ENCODE results near the gene CAPN11.

DNA sequence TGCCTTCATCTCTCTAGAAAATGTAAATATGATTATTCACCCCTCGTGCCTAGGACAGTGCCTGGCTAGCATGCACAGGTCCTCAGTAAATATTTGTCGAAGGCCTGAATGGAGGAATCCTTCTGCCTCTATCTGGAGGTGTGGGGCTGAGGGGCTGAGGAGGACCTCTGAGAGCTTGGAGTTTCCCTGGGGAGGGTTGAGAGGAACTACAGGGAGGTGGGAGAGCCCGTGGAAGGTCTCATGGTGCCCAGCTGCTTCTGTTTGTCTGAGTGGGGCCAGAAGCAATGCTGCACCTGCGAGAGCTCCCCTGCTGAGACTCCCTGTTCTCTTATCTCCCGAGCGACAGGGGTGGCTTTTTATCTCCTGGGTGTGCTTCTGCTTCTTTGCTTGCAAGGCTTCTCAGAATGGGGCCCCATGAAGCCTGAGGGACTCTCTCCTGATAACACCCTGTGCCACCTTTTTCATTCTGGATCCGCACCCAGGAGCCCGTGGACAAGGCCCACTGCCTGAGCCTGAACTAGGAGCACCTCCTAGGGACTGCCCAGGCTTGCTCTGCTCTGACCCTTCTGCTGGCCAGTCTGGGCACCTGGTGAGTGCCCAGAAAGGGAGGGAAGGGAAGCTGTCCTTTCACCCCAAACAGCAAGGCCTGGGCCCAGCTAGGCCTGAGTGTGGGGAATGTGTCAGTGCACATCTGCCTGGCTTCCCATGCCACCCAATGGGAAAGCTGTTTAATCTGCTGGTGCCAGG lies 67.1 kb downstream of the CAPN11 start:
- TF ChIP-seq, protein P1, sequence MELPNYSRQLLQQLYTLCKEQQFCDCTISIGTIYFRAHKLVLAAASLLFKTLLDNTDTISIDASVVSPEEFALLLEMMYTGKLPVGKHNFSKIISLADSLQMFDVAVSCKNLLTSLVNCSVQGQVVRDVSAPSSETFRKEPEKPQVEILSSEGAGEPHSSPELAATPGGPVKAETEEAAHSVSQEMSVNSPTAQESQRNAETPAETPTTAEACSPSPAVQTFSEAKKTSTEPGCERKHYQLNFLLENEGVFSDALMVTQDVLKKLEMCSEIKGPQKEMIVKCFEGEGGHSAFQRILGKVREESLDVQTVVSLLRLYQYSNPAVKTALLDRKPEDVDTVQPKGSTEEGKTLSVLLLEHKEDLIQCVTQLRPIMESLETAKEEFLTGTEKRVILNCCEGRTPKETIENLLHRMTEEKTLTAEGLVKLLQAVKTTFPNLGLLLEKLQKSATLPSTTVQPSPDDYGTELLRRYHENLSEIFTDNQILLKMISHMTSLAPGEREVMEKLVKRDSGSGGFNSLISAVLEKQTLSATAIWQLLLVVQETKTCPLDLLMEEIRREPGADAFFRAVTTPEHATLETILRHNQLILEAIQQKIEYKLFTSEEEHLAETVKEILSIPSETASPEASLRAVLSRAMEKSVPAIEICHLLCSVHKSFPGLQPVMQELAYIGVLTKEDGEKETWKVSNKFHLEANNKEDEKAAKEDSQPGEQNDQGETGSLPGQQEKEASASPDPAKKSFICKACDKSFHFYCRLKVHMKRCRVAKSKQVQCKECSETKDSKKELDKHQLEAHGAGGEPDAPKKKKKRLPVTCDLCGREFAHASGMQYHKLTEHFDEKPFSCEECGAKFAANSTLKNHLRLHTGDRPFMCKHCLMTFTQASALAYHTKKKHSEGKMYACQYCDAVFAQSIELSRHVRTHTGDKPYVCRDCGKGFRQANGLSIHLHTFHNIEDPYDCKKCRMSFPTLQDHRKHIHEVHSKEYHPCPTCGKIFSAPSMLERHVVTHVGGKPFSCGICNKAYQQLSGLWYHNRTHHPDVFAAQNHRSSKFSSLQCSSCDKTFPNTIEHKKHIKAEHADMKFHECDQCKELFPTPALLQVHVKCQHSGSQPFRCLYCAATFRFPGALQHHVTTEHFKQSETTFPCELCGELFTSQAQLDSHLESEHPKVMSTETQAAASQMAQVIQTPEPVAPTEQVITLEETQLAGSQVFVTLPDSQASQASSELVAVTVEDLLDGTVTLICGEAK (IDR thresholded peaks at IDR 0.05) = no peak
- TF ChIP-seq, protein P1 (CRISPR knock-in tag; IDR thresholded peaks at IDR 0.05) = no peak
- TF ChIP-seq, protein P2, sequence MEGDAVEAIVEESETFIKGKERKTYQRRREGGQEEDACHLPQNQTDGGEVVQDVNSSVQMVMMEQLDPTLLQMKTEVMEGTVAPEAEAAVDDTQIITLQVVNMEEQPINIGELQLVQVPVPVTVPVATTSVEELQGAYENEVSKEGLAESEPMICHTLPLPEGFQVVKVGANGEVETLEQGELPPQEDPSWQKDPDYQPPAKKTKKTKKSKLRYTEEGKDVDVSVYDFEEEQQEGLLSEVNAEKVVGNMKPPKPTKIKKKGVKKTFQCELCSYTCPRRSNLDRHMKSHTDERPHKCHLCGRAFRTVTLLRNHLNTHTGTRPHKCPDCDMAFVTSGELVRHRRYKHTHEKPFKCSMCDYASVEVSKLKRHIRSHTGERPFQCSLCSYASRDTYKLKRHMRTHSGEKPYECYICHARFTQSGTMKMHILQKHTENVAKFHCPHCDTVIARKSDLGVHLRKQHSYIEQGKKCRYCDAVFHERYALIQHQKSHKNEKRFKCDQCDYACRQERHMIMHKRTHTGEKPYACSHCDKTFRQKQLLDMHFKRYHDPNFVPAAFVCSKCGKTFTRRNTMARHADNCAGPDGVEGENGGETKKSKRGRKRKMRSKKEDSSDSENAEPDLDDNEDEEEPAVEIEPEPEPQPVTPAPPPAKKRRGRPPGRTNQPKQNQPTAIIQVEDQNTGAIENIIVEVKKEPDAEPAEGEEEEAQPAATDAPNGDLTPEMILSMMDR (IDR thresholded peaks at IDR 0.05 in 2 of 3, conservative IDR thresholded peaks at IDR 0.05 in 1 of 3; ENCODE audit: insufficient read depth in 2 of 3, low read depth in 1 of 3, low read length in 3 of 3) = no peak
- TF ChIP-seq RNF2 (IDR thresholded peaks at IDR 0.05) (peak; percentile 94), FOSL1 (tag; conservative IDR thresholded peaks at IDR 0.05) (peak; percentile 28; the same call in 1 of the 2 replicates), KDM1A (IDR thresholded peaks at IDR 0.05) (peak; percentile 89 to 91), TAF15 (IDR thresholded peaks at IDR 0.05; ENCODE audit: low read depth, low read length) (no peak), GABPA (tag; conservative IDR thresholded peaks at IDR 0.05; ENCODE audit: low read depth) (no peak)
- TF ChIP-seq, protein P3, sequence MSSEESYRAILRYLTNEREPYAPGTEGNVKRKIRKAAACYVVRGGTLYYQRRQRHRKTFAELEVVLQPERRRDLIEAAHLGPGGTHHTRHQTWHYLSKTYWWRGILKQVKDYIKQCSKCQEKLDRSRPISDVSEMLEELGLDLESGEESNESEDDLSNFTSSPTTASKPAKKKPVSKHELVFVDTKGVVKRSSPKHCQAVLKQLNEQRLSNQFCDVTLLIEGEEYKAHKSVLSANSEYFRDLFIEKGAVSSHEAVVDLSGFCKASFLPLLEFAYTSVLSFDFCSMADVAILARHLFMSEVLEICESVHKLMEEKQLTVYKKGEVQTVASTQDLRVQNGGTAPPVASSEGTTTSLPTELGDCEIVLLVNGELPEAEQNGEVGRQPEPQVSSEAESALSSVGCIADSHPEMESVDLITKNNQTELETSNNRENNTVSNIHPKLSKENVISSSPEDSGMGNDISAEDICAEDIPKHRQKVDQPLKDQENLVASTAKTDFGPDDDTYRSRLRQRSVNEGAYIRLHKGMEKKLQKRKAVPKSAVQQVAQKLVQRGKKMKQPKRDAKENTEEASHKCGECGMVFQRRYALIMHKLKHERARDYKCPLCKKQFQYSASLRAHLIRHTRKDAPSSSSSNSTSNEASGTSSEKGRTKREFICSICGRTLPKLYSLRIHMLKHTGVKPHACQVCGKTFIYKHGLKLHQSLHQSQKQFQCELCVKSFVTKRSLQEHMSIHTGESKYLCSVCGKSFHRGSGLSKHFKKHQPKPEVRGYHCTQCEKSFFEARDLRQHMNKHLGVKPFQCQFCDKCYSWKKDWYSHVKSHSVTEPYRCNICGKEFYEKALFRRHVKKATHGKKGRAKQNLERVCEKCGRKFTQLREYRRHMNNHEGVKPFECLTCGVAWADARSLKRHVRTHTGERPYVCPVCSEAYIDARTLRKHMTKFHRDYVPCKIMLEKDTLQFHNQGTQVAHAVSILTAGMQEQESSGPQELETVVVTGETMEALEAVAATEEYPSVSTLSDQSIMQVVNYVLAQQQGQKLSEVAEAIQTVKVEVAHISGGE (CRISPR knock-in tag; IDR thresholded peaks at IDR 0.05) = peak in 1 of 3 experiments; percentile 81; a peak in 2 of 6 replicates

Data from K562 (cell line).